GM12872 (cell line): ENCODE measurements around the gene PIP4K2A.

Experiments
- CTCF ChIP-seq: IDR thresholded peaks from 3 replicates; pipeline ENCODE4 v1.5.1; 2011; ENCODE audit warnings: low read depth, mild to moderate bottlenecking, low read length, moderate library complexity; ENCODE audit not compliant: insufficient read depth

PIP4K2A gene

GRCh38 chr10:22649390-22649841 is 65.0 kb downstream of the PIP4K2A start:
- no peak for TF ChIP-seq CTCF

DNA sequence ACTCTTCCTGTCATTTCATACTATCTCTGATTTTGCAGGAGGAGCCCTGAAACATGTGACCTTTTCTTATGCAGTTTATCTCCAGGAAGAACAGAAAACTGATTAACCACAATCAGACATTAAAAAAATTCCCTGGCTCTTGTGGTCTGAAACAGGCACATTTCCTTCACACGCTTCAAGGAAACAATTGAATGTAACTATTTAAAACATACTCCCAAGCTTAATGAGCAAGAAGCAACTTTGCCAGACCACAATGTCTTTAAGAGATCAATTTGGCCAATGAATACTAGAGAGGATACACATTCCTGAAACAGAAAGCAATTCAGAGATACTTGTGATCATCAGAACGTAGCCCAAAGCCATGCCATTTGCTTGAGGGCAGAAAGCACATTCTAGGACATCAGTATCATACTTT is 65.8 kb downstream of the PIP4K2A start:
- no peak for TF ChIP-seq CTCF

DNA sequence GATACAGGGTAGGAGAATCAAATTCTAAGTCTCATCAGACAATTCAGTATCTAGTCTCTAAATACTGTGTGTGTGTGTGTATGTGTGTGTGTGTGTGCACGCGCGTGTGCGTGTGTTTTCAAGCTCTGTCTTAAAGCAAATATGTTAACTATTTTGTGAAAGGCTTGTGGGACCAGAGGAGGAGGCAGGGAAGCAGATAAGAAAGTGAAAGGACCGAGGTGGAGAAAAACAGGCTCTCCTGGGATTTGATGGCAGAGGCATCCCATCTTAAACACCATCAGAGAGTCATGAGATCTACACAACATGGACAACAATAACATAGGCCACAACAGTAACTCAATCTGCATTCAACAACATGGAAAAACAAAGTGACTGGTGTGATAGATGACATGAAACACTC is 67.1 kb downstream of the PIP4K2A start:
- TF ChIP-seq CTCF = no peak

- TF ChIP-seq CTCF = no peak
Measured at GRCh38 chr10:22646388-22646853, 68.0 kb downstream of the PIP4K2A start.

DNA sequence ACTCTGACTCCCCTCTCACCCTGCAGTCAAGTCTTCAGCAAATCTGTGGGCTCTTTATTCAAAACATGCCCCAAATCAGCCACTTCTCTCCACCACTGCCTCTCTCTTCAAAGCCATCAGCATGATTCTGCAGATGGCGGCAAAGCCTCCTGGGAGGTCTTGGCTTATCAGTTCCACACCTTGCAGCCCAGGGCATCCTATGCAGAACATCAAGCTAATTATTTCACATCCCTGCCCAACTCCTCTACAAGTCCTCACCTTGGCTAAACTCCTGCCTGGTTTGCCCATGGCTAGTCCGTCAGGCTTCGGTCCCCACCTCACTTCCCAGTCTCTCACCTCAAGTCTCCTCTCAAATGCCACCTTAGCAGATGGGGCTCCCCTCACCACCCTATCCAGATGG is 70.2 kb downstream of the PIP4K2A start:
- TF ChIP-seq CTCF = no peak

- TF ChIP-seq CTCF = no peak
Measured at GRCh38 chr10:22643775-22644174, 70.6 kb downstream of the PIP4K2A start.

DNA sequence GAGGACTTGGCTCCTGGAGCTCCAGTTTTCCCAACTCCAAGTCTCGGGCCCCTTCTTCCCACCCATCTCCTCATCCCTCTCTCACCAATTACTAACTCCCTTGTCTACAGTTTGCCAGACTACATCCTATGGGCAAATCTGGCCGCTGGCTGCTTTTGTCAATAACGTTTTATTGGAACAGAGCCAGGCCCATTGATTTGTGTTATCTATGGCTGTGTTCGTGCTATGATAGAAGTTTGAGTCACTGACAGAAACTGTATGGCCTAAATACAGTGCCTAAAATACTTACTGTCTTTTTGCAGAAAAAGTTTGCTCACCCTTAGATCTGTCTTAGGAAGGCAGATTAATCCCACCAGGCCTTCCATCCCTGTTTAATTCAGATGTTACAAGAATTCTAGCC is 71.3 kb downstream of the PIP4K2A start:
- TF ChIP-seq CTCF = no peak

DNA sequence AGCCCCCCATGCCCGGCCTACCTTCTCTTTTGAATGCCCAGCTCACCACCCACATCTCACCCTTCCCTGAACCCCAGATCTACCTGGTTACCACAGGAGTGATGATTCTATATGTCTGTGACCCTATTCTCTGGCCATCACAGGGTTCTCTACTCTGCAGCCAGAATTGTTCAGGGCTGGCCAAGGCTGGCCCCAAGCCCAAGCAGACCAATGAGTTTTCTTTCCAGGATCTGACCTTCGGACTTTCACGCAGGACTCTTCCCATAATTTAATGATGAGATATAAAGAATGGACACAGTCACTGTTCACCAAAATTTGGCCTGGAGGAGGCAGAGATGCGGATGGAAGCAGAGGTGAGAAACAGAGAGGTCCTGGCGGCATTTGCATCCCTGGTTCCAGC is 72.6 kb downstream of the PIP4K2A start:
- TF ChIP-seq CTCF = no peak
